Activated gamma-delta T cell treated with Interleukin-2 at 50 U/mL for 16 hours (primary cell): Measurements from ENCODE around the gene BPIFB2.
"Not testable (repeated sequence)": the region's sequence is repeated elsewhere in the genome, so short reads cannot be mapped to it uniquely, and the experiment has no call there.

Experiments
- DNase-seq: peaks from one replicate; pipeline ENCODE4 v3.0.0-alpha.2; 2020

BPIFB2 gene

GRCh38 chr20:33045129-33045721, 37.7 kb downstream of the BPIFB2 start:
- DNase-seq: not testable (repeated sequence)

GRCh38 chr20:33046412-33046811, 38.9 kb downstream of the BPIFB2 start:
- no peak for DNase-seq

GRCh38 chr20:33051333-33051732, 43.8 kb downstream of the BPIFB2 start:
- DNase-seq: no peak

GRCh38 chr20:33053291-33054106, 46.0 kb downstream of the BPIFB2 start, which contains the start of gene BPIFB3:
Gene BPIFB3, plus strand, starts transcription at chr20:33053903. Its CDS starts 1,533 bp downstream, at chr20:33055436.
- DNase-seq: no peak

GRCh38 chr20:33054381-33054780, 46.9 kb downstream of the BPIFB2 start:
- DNase-seq: no peak

GRCh38 chr20:33054791-33055190, 47.3 kb downstream of the BPIFB2 start:
- DNase-seq: no peak

GRCh38 chr20:33059136-33059535, 51.6 kb downstream of the BPIFB2 start:
- DNase-seq: no peak

- DNase-seq: no peak
Observed at GRCh38 chr20:33059741-33060390, 52.4 kb downstream of the BPIFB2 start.

GRCh38 chr20:33061658-33062028, 54.1 kb downstream of the BPIFB2 start:
- no peak for DNase-seq

- DNase-seq: no peak
Observed at GRCh38 chr20:33062105-33062824, 54.8 kb downstream of the BPIFB2 start.

GRCh38 chr20:33062825-33063149, 55.3 kb downstream of the BPIFB2 start:
- DNase-seq: no peak

GRCh38 chr20:33063271-33063670, 55.8 kb downstream of the BPIFB2 start:
- no peak for DNase-seq

- no peak for DNase-seq
Observed at GRCh38 chr20:33064572-33065287, 57.2 kb downstream of the BPIFB2 start.

GRCh38 chr20:33065785-33066184, 58.3 kb downstream of the BPIFB2 start:
- DNase-seq: no peak

- DNase-seq: no peak
Observed at GRCh38 chr20:33067806-33068205, 60.3 kb downstream of the BPIFB2 start.

GRCh38 chr20:33068251-33068939, 60.9 kb downstream of the BPIFB2 start:
- no peak for DNase-seq

GRCh38 chr20:33069673-33070072, 62.2 kb downstream of the BPIFB2 start:
- no peak for DNase-seq

GRCh38 chr20:33070111-33071053, 62.9 kb downstream of the BPIFB2 start:
- DNase-seq: no peak

GRCh38 chr20:33071198-33071597, 63.7 kb downstream of the BPIFB2 start:
- no peak for DNase-seq

GRCh38 chr20:33072362-33072761, 64.9 kb downstream of the BPIFB2 start:
- DNase-seq: no peak

GRCh38 chr20:33072813-33073212, 65.3 kb downstream of the BPIFB2 start:
- DNase-seq: no peak
